Activated naive CD4-positive, alpha-beta T cell treated with anti-CD3 and anti-CD28 coated beads for 36 hours (primary cell): ENCODE measurements around the gene RYR1. TPM values are rescaled to one million over a fixed set of nuclear protein-coding genes. Genes with fewer than 3 reads are reported as not detected.
"Not testable (repeated sequence)": the region's sequence is repeated elsewhere in the genome, so short reads cannot be mapped to it uniquely, and the experiment has no call there.

Experiments used
- CTCF ChIA-PET: fragments of 350-600 bp; sonication (Branson Sonifier 250); formaldehyde crosslinking; loops from one replicate; lab custom pipeline; 2021; ENCODE audit warnings: antibody characterized with exemption; lab: Charles Lee
- DNase-seq: peaks from one replicate; pipeline ENCODE4 v3.0.0-alpha.2; 2020
- H3K27ac Mint-ChIP-seq: one replicate; pipeline ENCODE4 v1.8.0; 2021; ENCODE audit warnings: mild to moderate bottlenecking, mixed read lengths
- H3K27me3 Mint-ChIP-seq: one replicate; pipeline ENCODE4 v1.8.0; 2021; ENCODE audit warnings: low read depth, mixed read lengths
- H3K36me3 Mint-ChIP-seq: one replicate; pipeline ENCODE4 v1.8.0; 2021; ENCODE audit warnings: low read depth, mixed read lengths
- H3K4me1 Mint-ChIP-seq: one replicate; pipeline ENCODE4 v1.8.0; 2021; ENCODE audit warnings: low read depth, mixed read lengths
- H3K4me3 Mint-ChIP-seq: one replicate; pipeline ENCODE4 v1.8.0; 2021; ENCODE audit warnings: mild to moderate bottlenecking, moderate library complexity, mixed read lengths
- H3K9me3 Mint-ChIP-seq: one replicate; pipeline ENCODE4 v1.8.0; 2021; ENCODE audit warnings: mixed read lengths
- intact Hi-C: fragments of 100-400 bp; cut with micrococcal nuclease; formaldehyde crosslinking; loops from one replicate; pipeline ENCODE4 v1.15.1; 2023
- total RNA-seq, 2 experiments: library from RNA; stranded (reverse); gene quantifications; one replicate each; pipeline ENCODE4 v1.2.3, GENCODE V29; 2021

The RYR1 gene
- total RNA-seq, 2 experiments from 2014 or later = 0.96 to 1.6 TPM

DNA sequence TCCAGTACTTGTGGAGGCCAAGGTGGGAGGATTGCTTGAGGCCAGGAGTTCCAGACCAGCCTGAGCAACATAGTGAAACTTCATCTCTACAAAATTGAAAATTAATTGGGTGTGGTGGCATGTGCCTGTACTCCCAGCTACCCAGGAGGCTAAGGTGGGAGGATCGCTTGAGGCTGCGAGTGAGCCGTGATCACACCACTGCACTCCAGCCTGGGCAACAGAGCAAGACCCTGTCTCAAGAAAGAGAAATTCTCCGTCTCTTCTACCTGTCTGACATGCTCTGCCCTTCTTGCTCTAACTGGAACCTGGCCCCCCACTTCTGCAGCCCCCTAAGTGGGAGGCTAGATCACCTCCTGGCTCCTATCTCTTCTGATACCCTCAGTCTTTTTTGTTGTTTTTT is 192.9 kb downstream of the RYR1 start:
- intact Hi-C loops = no loop called here
- H3K27me3 Mint-ChIP-seq = no peaks in the 10 kb centered on the region
- H3K27ac Mint-ChIP-seq = no peak overlapping the region
- no peak for DNase-seq
- no peaks in the 10 kb centered on the region for H3K9me3 Mint-ChIP-seq
- CTCF ChIA-PET = no interaction called here
- peaks cover 3% of the 10 kb centered on the region for H3K4me1 Mint-ChIP-seq
- H3K4me3 Mint-ChIP-seq = no peak overlapping the region
- peaks cover 40% of the 10 kb centered on the region for H3K36me3 Mint-ChIP-seq

DNA sequence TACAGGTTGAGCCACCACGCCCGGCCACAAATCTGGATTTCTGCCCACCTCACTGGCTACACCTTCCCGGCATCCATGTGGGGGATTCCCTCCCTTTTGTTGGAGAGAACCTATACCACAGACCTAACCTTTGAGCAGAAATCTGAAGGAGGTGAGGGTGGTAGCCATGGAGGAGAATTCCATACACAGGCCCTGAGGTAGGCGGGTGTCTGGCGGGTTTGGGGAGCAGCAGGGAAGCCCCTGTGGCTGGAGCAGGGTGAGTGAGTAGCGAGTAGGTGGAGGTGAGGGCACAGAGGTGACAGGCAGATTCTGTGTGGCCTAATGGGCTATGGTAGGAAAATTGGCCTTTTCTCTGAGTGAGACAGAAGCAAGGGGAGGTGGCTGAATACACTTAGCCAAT is 196.1 kb downstream of the RYR1 start:
- H3K4me3 Mint-ChIP-seq = no peak overlapping the region
- no peak for DNase-seq
- H3K27ac Mint-ChIP-seq = no peak overlapping the region
- H3K4me1 Mint-ChIP-seq = peaks cover 2% of the 10 kb centered on the region
- CTCF ChIA-PET = interaction anchor here (0.6 to 2.0 kb wide), 2 partner anchors 40 to 84 kb away, joined by 3 to 8 read pairs; no protein-coding TSS in a partner anchor
- no peaks in the 10 kb centered on the region for H3K27me3 Mint-ChIP-seq
- H3K36me3 Mint-ChIP-seq = peaks cover 41% of the 10 kb centered on the region
- no peaks in the 10 kb centered on the region for H3K9me3 Mint-ChIP-seq
- intact Hi-C loops = no loop called here

DNA sequence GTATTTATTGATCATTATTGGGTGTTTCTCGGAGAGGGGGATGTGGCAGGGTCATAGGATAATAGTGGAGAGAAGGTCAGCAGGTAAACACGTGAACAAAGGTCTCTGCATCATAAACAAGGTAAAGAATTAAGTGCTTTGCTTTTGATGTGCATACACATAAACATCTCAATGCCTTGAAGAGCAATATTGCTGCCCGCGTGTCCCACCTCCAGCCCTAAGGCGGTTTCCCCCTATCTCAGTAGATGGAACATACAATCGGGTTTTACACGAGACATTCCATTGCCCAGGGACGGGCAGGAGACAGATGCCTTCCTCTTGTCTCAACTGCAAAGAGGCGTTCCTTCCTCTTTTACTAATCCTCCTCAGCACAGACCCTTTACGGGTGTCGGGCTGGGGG is 197.8 kb downstream of the RYR1 start:
- CTCF ChIA-PET, H3K4me3 Mint-ChIP-seq, H3K27me3 Mint-ChIP-seq, DNase-seq, H3K27ac Mint-ChIP-seq, H3K9me3 Mint-ChIP-seq, intact Hi-C loops: not testable (repeated sequence)
- Mint-ChIP-seq H3K4me1 (peaks cover 18% of the 10 kb centered on the region), H3K36me3 (peaks cover 45% of the 10 kb centered on the region)

DNA sequence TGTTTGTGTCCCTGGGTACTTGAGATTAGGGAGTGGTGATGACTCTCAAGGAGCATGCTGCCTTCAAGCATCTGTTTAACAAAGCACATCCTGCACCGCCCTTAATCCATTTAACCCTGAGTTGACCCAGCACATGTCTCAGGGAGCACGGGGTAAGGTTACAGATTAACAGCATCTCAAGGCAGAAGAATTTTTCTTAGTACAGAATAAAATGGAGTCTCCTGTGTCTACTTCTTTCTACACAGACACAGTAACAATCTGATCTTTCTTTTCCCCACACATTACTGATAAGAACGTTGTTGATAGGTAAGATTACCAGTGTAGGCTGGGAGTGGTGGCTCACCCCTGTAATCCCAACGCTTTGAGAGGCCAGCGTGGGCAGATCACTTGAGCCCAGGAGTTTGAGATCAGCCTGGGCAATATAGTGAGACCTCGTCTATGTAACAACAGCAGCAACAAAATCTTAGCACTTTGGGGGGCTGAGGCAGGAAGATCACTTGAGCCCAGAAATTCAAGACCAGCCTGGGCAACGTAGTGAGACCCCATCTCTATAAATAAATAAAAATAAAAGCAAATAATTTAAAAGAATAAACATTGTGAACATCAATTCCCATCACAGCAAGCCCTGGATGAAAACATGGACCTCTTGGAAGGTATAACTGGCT is 198.5 kb downstream of the RYR1 start:
- H3K27ac Mint-ChIP-seq, H3K9me3 Mint-ChIP-seq, H3K4me3 Mint-ChIP-seq, H3K27me3 Mint-ChIP-seq, DNase-seq, CTCF ChIA-PET, intact Hi-C loops: not testable (repeated sequence)
- Mint-ChIP-seq H3K4me1 (peaks cover 25% of the 10 kb centered on the region), H3K36me3 (peaks cover 40% of the 10 kb centered on the region)

DNA sequence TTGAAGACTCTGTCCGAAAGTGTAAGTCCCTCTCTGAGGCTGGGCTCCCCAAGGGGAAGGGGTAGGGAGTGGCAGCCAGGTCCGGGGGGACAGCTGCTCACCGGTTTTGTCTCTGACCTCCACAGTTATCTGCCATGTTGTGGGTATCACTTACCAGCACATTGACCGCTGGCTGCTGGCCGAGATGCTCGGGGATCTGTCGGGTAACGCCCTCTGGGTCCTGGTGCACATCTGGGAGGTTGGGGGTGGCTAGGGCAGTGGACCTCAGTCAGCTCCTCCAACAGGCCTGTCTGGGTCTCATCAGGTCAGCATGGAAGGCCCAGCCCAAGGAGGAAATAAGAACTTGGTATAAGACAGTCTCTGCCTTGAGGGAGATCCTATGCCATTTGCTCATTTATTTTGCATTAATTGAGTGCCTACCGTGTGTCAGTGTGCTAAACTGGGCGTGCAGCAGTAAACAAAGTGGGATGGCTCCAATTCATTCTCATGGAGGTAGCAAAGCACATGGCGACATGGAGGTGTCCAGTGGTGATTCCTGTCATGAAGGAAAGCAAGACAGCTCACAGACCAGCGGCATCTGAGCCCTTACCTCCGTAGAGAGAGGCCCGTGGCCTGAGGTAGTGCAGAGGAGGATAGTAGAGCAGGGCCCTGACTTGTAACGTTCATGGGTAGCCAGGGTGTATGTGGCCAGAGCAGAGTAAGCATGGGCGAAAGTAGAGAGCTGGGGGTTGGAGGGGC is 199.2 kb downstream of the RYR1 start:
- Mint-ChIP-seq H3K4me3 (no peak overlapping the region), H3K36me3 (peaks cover 42% of the 10 kb centered on the region), H3K27me3 (no peaks in the 10 kb centered on the region), H3K9me3 (no peaks in the 10 kb centered on the region), H3K27ac (no peak overlapping the region), H3K4me1 (peaks cover 29% of the 10 kb centered on the region)
- CTCF ChIA-PET = interaction anchor here (0.6 to 3.3 kb wide), 2 partner anchors 108 to 118 kb away, joined by 4 to 39 read pairs; no protein-coding TSS in a partner anchor
- intact Hi-C loops = no loop called here
- DNase-seq = no peak

DNA sequence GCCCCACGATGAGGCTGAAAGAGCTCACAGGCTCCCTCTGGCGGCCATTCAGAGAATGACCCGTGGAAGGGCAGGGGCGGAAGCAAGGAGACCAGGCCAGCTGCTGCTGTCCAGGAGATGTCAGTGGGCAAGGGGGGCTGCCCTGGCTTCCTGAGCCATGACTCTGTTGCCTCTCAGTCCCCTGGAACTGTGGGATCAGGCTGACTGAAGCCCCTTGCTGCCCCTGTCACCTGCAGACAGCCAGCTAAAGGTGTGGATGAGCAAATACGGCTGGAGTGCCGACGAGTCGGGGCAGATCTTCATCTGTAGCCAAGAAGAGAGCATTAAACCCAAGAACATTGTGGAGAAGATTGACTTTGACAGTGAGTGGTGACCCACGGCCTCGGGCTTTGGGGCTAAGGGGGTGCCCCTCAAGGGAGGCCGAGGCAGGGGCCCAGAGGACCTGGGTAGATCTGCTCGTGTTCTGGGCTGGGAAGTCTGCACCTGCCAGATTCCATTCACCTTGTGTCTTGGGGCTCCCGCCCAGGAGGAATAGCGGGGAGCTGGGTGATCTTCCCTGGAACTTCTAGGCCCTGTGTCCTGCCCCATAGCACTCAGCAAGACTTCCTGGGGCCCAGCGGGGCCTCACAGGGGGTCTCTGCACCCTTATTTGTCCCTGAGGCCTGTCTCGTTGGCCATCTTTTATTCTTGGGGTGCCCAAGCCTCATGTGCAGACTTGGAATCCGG is 201.4 kb downstream of the RYR1 start:
- peak; percentile 80 for DNase-seq
- CTCF ChIA-PET = interaction anchor here (0.5 to 4.2 kb wide), 32 partner anchors 10 to 773 kb away, joined by 3 to 42 read pairs (median 4); partner anchors contain the start of genes ACTN4, EIF3K, FAM98C and HNRNPL
- Mint-ChIP-seq H3K27me3 (no peaks in the 10 kb centered on the region), H3K4me1 (peaks cover 29% of the 10 kb centered on the region), H3K4me3 (no peak overlapping the region), H3K9me3 (no peaks in the 10 kb centered on the region), H3K27ac (no peak overlapping the region), H3K36me3 (peaks cover 35% of the 10 kb centered on the region)
- intact Hi-C loops = loop anchor here (1.0 to 5.0 kb wide), 4 partner anchors 91 to 232 kb away; partner anchors contain the start of genes ECH1 and FAM98C

DNA sequence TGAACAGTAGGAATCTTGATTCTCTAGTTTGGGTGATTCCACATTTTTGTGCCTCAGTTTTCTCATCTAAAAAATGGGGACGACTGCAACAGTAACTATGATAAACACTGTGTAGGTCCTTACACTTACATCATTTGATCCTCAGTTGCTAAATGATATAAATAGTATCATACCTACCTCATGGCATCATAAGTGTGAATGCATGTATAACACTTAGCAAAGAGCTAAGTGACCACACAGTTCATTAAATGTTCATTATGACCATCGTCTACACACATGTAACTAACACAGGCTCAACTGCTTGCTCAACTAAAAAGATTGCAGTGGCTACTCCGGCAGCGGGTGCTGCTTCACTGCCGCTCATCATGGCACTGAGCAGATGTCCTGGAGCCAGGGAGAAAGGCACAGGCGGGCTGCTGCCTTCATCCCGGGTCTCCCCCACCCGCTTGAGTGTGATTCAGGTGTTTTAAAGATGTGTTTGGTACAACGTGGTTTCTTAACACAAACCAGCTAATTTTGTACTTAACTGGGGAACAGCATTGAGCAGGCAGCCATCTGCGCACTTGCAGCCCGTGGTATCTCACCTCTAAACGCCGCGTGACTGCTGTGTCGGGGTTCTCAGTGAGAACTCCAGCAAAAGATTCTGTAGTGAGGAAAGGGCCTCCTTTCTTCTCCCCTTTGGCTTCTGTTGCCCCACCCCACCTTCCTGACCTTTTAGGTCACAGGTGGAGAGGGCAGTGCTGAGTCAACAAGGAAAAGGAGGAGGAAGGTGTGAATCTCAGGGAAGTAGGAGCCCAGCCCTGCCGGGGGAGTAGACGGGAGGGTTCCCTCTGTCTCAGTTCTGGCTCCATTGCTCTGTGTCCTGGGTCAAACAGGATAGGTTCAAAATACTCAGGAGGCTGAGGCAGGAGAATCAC is 202.2 kb downstream of the RYR1 start:
- CTCF ChIA-PET = interaction anchor here (0.5 to 4.2 kb wide), 19 partner anchors 10 to 295 kb away, joined by 3 to 42 read pairs (median 4); partner anchors contain the start of genes ACTN4, EIF3K, FAM98C and HNRNPL
- no peak for DNase-seq
- H3K4me3 Mint-ChIP-seq = no peak overlapping the region

More for the DNA sequence above, 202.2 kb downstream of the RYR1 start:
- no peaks in the 10 kb centered on the region for H3K9me3 Mint-ChIP-seq
- H3K27ac Mint-ChIP-seq = peak overlapping the region; percentile 41
- peaks cover 29% of the 10 kb centered on the region for H3K4me1 Mint-ChIP-seq
- intact Hi-C loops = loop anchor here (5.0 kb wide), 1 partner anchor 197 kb away; the partner anchor contains the start of gene ECH1
- peaks cover 33% of the 10 kb centered on the region for H3K36me3 Mint-ChIP-seq
- no peaks in the 10 kb centered on the region for H3K27me3 Mint-ChIP-seq

Other genes starting within 250 kb of the RYR1 start
- gene DPF1, start 209.5 kb upstream of the RYR1 start, total RNA-seq = under 1 TPM; 0.41 to 0.77 TPM
- gene PPP1R14A, start 177.3 kb upstream of the RYR1 start, total RNA-seq = not detected
- 10 to 100 TPM; 35.3 to 36.5 TPM for gene SPINT2, start 169.1 kb upstream of the RYR1 start, total RNA-seq
- gene C19orf33, start 129.4 kb upstream of the RYR1 start, total RNA-seq = not detected
- 10 to 100 TPM; 56.0 to 61.1 TPM for gene YIF1B, start 117.7 kb upstream of the RYR1 start, total RNA-seq
- gene KCNK6, start 113.8 kb upstream of the RYR1 start, total RNA-seq = 1 to 10 TPM; 4.7 to 5.8 TPM
- gene CATSPERG, start 97.9 kb upstream of the RYR1 start, total RNA-seq = 1 to 10 TPM; 2.5 to 2.7 TPM
- gene PSMD8, start 59.1 kb upstream of the RYR1 start, total RNA-seq = 100 to 1,000 TPM; 194 to 204 TPM
- under 1 TPM; 0.26 to 0.40 TPM for gene GGN, start 45.7 kb upstream of the RYR1 start, total RNA-seq
- gene SPRED3, start 45.0 kb upstream of the RYR1 start, total RNA-seq = 1 to 10 TPM; 1.6 to 1.7 TPM
- 10 to 100 TPM; 21.5 to 27.0 TPM for gene FAM98C, start 30.6 kb upstream of the RYR1 start, total RNA-seq
- under 1 TPM; 0.30 to 0.41 TPM for gene RASGRP4, start 7.5 kb upstream of the RYR1 start, total RNA-seq
- gene MAP4K1, start 184.3 kb downstream of the RYR1 start, total RNA-seq = 100 to 1,000 TPM; 135 to 148 TPM
- 100 to 1,000 TPM; 299 to 324 TPM for gene EIF3K, start 185.5 kb downstream of the RYR1 start, total RNA-seq
- gene ACTN4, start 214.0 kb downstream of the RYR1 start, total RNA-seq = 100 to 1,000 TPM; 117 to 119 TPM